ENCODE results near the gene ERG28.
A peak's percentile ranks its signal among the peaks of the same experiment; 100 is the strongest.

GRCh38 chr14:75654127-75654732 is 6.4 kb downstream of the ERG28 start:
- TF ChIP-seq CTCF (IDR thresholded peaks at IDR 0.05) (peak; percentile 98), ZFX (IDR thresholded peaks at IDR 0.05; ENCODE audit: borderline replicate concordance) (no peak)
